ENCODE measurements around the gene PDGFC. TPM values are rescaled to one million over a fixed set of nuclear protein-coding genes. Genes with fewer than 3 reads are reported as not detected.

Gene PDGFC
- total RNA-seq, 4 donors from 2014 or later: 29.0 to 47.8 (median 38.1) TPM

GRCh38 chr4:157012296-157012695 lies 40.7 kb upstream of the PDGFC start:
- TF ChIP-seq CTCF (IDR thresholded peaks at IDR 0.05; ENCODE audit: low read depth): no peak

GRCh38 chr4:157010630-157011029 lies 39.0 kb upstream of the PDGFC start:
- no peak for TF ChIP-seq CTCF (IDR thresholded peaks at IDR 0.05; ENCODE audit: low read depth)

- no peak for TF ChIP-seq CTCF (IDR thresholded peaks at IDR 0.05; ENCODE audit: low read depth)
Observed at GRCh38 chr4:157005831-157006230, 34.2 kb upstream of the PDGFC start.

GRCh38 chr4:157005193-157005592 lies 33.6 kb upstream of the PDGFC start:
- no peak for TF ChIP-seq CTCF (IDR thresholded peaks at IDR 0.05; ENCODE audit: low read depth)

GRCh38 chr4:157004279-157005161 lies 32.9 kb upstream of the PDGFC start:
- no peak for TF ChIP-seq CTCF (IDR thresholded peaks at IDR 0.05; ENCODE audit: low read depth)

GRCh38 chr4:156999175-156999517 lies 27.5 kb upstream of the PDGFC start:
- TF ChIP-seq CTCF (IDR thresholded peaks at IDR 0.05; ENCODE audit: low read depth): no peak

GRCh38 chr4:156998500-156999174 lies 27.0 kb upstream of the PDGFC start:
- TF ChIP-seq CTCF (IDR thresholded peaks at IDR 0.05; ENCODE audit: low read depth): no peak

Measured in subcutaneous adipose tissue (tissue), 4 donors.